Measurements from ENCODE around the gene RAD51B.
"Not testable (repeated sequence)": the region's sequence is repeated elsewhere in the genome, so short reads cannot be mapped to it uniquely, and the experiment has no call there.

RAD51B gene

DNA sequence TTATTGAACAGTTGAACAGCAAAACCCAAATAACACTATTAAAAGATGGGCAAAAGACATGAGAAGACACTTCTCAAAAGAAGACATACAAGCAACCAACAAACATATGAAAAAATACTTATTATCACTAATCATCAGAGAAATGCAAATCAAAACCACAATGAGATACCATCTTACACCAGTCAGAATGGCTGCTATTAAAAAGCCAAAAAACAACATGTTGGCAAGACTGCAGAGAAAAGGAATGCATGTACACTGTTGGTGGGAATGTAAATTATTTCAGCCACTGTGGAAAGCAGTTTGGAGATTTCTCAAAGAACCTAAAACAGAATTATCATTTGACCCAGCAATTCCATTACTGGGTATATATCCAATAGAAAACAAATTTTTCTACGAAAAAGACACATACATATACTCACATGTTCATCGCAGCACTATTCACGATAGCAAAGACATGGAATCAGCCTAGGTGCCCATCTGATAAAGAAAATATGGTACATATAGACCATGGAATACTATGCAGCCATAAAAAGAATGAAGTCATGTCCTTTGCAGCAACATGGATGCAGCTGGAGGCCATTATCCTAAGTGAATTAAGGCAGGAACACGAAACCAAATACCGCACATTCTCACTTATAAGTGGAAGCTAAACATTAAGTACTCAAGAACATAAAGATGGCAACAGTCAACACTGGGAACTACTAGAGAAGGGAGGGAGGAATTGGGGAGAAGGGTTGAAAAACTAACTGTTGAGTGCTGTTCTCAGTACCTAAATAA is 367.1 kb downstream of the RAD51B start:
- DNase-seq = not testable (repeated sequence)

GRCh38 chr14:68188174-68188573 is 368.6 kb downstream of the RAD51B start:
- no peak for DNase-seq

DNA sequence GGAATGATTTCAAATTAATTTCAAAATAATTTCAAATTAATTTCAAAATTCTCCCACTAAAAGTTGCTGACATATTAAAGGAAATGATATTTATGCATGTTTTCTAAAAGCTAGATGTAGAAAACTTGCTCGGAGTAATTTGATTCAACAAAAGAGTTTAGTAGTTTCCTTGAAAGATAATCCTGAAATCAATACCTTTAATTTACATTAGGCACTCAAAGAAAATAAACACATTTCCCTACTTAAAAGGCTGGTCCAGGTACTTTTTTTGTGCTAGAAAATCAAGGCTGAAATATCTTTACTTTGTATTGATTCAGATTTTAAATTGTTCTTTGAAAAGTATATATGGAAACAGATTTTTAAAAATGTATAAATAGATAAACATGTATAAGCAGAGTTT is 370.5 kb downstream of the RAD51B start:
- no peak for DNase-seq

DNA sequence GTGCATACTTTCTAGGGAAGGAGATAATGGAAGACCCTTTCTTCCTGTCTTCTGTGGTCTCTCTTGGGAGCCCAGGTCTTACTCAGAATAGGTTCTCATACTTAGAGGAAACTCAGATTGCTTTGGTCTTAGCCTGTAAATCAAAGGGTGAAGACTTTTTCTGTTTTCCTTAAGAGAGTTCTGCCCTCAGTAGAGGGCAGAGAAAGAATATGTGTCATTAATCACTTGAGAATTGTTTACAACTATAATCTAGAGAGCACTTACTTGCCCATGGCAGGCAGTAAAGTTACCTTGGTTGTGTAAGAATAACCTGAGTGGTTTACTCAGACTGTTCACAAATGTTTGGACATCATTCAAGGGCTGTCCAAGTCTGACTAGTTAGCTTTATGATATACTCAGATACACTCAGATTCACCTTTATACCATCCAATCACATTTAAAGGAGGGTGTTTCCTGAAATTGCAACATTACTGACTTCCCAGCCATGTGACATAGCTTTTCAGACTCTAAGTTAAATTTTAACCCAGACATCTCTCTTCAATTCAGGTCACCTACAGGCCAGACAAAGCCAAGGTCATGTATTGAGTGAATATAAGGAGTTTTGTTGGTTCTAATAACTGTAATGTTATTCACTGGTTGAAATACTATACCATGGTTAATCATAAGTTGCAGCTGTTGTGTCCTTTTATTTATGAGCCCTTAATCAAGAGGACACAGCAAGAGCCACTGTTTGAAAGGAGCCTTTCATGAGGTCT is 372.2 kb downstream of the RAD51B start:
- DNase-seq = no peak

DNA sequence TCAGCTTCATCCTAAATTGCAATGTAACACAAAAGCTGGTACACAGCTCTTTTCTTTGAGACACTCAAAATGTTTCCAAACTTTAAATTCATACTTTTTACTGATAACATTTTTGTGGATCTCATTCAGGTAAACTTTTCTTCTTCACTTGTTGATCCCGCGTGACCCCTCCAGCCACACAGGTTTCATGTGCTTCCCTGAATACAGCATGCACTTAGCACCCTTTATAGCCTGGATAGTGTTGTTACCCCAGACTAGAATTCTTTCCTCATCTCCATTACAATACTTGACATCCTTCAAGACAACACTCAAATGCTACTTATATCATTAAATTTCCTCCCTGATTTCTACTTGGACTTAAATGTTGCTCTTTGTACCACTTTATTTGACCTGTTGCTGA is 373.4 kb downstream of the RAD51B start:
- no peak for DNase-seq

DNA sequence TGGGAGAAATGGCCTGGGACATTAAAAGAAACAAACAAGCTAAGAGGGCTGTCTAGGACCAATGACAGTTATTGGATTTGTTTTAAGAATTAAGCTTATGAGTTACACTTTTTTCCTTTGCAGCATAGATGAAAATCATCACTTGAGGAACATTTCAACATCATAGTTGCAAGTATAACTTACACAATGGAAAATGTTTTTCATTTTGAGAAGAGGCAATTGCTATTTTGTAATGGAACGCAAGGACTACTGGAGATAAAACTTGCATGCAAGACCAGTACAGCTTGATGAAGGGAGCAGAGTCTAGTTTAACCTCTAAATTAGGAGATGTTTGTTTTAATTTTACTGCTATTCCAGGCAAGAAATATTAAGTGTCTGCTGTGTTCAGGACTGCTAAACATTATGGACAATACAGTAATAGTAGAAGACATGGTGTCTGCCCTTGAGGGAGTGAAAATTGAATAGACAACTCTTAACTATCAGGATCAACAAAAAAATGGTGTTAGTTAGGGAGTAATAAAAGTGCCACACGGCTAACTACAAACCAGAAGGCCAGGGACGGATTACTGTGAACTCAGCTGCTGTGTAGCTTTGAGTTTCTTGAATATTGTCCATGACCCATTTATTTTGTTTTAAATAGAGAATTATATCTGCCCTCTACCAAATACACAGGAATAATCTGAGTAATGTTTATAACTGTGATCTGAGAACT is 374.5 kb downstream of the RAD51B start:
- DNase-seq = no peak

DNA sequence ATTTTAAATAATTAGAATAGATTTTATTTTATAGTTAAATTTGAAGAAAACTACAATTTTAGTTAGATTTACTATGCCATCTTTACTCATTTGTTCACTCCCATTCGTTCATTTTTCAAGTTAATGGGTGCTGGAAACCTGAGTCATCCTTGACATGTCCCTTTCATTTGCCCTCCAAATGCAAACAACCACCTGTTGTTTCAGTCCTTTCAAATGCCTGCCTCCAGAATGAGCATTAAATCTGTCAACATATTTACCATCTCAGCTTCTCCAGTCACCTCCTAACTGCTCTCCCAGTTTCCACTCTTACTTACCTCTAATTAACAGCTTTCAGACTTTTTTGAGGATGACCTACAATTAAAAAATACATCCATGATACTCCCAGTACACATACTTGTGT is 375.5 kb downstream of the RAD51B start:
- DNase-seq = peak; percentile 25 to 77

DNA sequence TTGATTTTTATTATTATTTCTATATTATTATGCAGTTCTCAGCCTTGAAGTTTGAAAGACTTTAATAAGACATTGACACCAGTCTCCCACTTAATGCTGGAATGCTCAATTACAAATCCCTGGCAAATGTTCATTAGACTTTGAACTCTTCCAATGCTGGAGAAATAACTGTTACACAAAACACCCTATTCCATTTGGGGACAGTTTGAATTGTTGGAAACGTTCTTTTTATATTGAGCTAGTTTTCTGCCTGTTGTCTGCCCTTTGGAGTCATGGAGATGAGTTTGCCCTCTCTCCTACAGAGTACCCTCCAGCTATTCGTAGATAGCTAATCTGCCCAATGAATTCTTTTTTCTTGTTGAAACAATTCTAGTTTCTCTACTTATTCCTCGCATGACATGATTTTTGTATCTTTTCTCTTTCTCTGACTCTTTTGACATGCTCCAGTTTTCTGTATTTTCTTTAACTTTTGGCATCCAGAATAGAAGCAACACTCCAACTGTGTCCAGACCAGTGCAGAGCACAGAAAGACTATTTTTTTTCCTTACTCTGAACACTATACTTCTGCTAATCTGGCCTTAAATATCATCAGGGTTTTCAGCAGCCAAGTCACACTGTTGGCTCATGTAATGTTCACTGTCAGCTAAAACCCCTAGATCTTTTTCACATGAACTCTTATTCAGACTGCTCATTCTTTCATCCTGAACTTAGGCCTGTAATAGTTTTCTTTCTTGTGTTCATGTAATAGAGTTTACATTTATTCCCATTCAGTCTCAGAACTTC is 379.3 kb downstream of the RAD51B start:
- no peak for DNase-seq

- DNase-seq = peak in 1 of 2 experiments; percentile 3
These were observed 380.1 kb downstream of the RAD51B start for GRCh38 chr14:68199554-68200151.

GRCh38 chr14:68203871-68204270 is 384.3 kb downstream of the RAD51B start:
- DNase-seq = no peak

GRCh38 chr14:68208218-68208617 is 388.6 kb downstream of the RAD51B start:
- no peak for DNase-seq

GRCh38 chr14:68208626-68209317 is 389.2 kb downstream of the RAD51B start:
- no peak for DNase-seq

DNA sequence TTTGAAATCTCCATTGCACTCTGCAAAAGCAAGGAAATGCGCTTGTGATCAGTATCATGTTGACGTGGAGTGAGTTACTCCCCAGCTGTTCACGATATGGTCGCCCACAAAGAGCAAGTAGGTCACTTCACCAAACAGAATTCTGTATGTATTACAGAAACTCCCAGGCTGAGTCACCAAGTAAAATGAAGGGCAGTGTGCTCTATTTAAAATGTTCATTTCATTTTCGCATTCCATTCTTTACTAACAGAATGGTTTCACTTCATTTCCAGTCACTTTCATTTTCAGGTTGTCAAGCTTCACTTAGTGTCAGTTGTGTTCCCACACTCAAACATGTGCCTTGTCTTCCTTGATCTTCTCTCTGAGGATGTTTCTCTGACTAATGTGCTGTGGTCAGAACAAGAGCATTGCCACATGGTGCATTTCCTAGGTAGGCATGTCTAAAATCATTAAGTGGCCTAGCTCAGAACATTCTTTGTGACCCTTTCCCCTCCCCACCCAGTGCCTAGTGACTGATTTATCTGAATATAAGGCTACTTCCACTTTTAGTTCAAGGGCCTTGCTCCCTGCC is 391.2 kb downstream of the RAD51B start:
- DNase-seq = no peak

DNA sequence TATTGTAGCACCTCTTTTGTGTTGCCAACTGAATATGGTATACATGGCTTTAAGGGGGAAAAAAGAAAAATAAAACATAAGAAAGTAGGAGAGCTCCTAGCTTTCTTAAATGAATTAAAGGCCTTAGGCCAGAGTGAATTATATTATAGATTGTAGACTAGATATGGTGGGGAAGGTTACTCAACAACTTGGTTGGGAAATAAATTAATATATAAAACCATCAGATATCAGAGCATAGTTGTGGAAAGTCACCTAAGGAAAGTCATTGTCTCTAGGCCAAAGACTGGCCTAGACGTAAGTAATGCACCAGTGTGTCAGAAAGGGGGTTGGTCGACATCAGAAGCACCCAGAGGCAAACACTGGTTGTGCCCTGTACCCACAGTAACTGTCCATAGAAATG is 391.8 kb downstream of the RAD51B start:
- no peak for DNase-seq

DNA sequence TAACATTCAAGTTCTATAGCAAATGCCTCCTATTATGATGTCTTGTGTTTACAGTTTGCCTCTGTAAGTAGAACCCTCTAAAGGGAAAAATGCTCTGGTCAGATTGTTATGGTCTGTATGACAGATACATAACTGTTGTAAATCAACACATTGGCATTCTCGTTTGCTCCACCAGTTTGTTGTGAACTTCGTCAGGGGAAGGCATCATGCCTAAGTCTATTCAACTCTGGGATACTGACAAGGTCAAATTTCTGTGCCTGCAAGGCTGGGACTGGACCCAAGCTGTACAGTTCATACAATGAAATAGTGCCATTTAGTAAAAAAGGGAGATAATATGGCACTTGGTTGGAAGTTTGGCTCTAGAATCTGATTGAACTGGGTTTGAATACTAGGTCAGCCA is 392.3 kb downstream of the RAD51B start:
- no peak for DNase-seq

GRCh38 chr14:68212361-68212760 is 392.8 kb downstream of the RAD51B start:
- no peak for DNase-seq

DNA sequence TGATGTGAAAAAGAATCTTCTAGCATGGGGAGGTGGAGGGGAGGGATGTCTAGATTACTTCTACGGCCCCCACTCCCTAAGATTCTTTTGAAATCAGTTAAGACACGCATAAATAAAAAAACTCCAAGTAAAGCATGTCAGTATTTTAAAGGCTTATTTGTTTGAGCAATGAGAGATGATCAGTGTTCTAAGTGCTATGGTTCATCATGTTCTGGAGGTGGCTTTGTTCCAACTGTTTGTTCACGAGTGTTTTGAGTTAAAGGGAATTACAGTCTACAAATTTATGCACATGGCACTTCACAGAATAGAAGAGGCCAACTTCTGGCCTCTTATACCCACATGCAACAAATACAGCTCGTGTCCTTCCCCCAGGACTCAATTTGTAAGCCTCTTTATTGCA is 394.9 kb downstream of the RAD51B start:
- DNase-seq = no peak

DNA sequence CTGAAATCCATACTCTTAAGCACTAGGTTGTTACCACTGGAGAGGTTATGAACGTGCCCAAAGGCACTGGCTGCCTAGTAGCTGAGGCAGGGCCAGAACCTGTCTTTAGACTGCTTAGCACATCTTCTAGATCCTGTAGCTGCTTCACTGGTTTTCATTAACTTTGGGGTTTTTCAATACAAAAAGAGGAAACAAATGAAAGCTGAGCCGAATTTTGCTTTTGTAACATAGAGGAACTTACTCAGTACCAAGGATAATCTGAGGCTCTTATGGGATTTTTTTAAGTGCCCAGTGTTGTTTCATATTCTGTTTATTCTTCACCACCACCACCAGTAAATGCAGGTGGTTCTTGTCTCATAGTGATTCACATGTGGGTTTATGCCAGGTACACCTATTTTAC is 396.1 kb downstream of the RAD51B start:
- no peak for DNase-seq

GRCh38 chr14:68216079-68216478 is 396.5 kb downstream of the RAD51B start:
- no peak for DNase-seq

GRCh38 chr14:68216957-68217356 is 397.4 kb downstream of the RAD51B start:
- DNase-seq = no peak

- no peak for DNase-seq
These were observed 398.3 kb downstream of the RAD51B start for GRCh38 chr14:68217791-68218340.

Measured in NCI-H2081 (cell line).